ENCODE data around the gene KLF3. TPM values are rescaled to one million over a fixed set of nuclear protein-coding genes. Genes with fewer than 3 reads are reported as not detected.

The KLF3 gene
- total and polyA plus RNA-seq, 2 experiments from 2014 or later = 13.8 to 14.7 TPM

DNA sequence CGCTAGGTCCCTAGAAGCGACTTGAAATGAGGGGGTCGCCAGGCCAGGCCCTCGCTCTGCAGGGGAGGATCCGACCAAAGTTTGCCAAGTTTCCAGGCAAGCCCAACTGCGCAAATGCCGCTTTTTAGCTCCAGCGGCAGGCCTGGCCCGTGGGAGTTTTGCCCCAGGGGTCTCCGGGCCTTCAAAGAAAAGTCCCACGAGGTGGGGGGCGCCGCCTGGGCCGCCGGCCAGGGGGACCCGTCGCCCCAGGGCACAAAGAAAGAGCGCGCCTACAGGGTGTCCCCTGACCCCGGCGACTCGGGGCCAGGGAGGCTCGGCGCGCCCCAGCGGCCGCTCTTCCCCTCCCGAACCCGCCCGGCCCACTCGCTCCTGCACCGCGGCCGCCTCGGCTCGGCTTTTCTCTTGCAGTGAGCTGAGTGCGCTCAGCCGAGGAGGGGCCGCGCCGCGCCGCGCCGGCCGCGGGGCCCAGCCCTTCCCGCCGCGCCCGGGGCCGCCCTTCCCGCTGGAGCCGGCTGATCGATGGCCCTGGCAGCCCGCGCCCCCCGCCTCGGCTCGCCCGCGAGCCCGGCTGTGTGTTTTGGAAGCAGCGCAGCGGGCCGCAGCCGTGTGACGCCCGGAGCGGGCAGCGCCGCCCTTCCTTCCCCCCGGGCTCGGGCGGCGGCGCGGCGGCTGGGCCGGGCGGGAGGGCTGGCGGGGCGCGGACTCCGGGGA is 754 bp upstream of the KLF3 start:
- Histone ChIP-seq H3K4me3 (peak overlapping the region; percentile 79), H3K27ac (peak overlapping the region; percentile 92), H3K27me3 (replicated peaks; ENCODE audit: insufficient read depth) (no peaks in the 10 kb centered on the region), H3K9ac (peak overlapping the region; percentile 98), H3K9me2 (ENCODE audit: insufficient read depth) (no peaks in the 10 kb centered on the region), H3F3A (ENCODE audit: insufficient read depth) (peaks cover 35% of the 10 kb centered on the region), H3K36me3 (ENCODE audit: low read depth) (no peaks in the 10 kb centered on the region), H3K4me1 (ENCODE audit: insufficient read depth) (peaks cover 21% of the 10 kb centered on the region), H4K20me1 (ENCODE audit: insufficient read depth) (no peaks in the 10 kb centered on the region), H3K4me2 (ENCODE audit: unreplicated experiment) (peak overlapping the region; percentile 87), H3K9me3 (ENCODE audit: low read depth) (no peaks in the 10 kb centered on the region), H3K79me2 (ENCODE audit: insufficient read depth) (peaks cover 51% of the 10 kb centered on the region), H2AFZ (peak overlapping the region; percentile 71)
- TF ChIP-seq EZH2phosphoT487 (IDR thresholded peaks at IDR 0.05; ENCODE audit: insufficient read depth, low read depth) (no peak), EZH2 (IDR thresholded peaks at IDR 0.05; ENCODE audit: insufficient read depth, poor library complexity, severe bottlenecking) (no peak)
- peak; percentile 60 for DNase-seq
- in situ Hi-C loops (cut with MboI) = no loop called here
- 1% methylated on average over 12 to 72 of the region's 85 CpGs for WGBS, 2 experiments (ENCODE audit: low coverage in 1 of 2, low lambda C conversion rate in 2 of 2, missing lambda C conversion rate in 2 of 2)

DNA sequence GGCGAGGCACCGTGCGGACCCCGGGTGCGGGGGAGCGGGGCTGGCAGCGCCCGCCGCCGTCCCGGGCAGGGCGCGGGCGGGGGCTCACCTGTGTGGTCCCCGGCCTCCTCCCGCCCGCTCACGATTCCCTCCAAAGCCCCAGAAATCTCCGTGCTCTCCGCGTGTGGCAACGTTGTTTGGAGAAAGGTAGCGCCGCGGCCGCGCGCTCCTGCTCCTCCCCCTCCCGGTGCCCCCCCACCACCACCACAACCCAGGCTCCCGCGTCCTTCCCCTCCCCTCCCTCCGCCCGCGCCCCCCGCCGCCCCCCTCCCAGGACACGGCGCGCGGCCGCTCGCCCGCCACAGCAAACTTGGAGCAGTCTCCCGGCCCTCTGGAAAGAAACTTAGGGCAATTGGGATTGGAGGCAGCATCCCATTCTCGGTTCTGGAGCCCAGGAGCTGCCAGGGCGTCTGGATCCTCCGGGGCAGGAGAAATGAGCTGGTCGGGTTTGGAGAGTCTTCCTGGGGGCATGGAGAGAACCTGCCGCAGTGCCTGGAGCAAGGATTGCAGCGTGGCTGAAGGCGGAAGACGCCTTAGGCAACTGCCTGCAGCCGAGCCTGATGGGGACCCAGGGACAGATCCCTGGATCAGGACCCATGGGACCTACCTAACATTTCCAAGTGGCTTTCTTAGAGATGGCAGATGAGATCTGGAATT is 855 bp downstream of the KLF3 start:
- TF ChIP-seq EZH2 (IDR thresholded peaks at IDR 0.05; ENCODE audit: insufficient read depth, poor library complexity, severe bottlenecking) = no peak
- no peak for TF ChIP-seq EZH2phosphoT487 (IDR thresholded peaks at IDR 0.05; ENCODE audit: insufficient read depth, low read depth)
- peak overlapping the region; percentile 97 for H3K27ac ChIP-seq
- H3K9ac ChIP-seq = peak overlapping the region; percentile 99
- H3K4me2 ChIP-seq (ENCODE audit: unreplicated experiment) = peak overlapping the region; percentile 96
- no peaks in the 10 kb centered on the region for H3K36me3 ChIP-seq (ENCODE audit: low read depth)
- H3K4me3 ChIP-seq = peak overlapping the region; percentile 84
- in situ Hi-C loops (cut with MboI) = no loop called here
- peaks cover 67% of the 10 kb centered on the region for H3K79me2 ChIP-seq (ENCODE audit: insufficient read depth)
- H3K27me3 ChIP-seq (replicated peaks; ENCODE audit: insufficient read depth) = no peaks in the 10 kb centered on the region
- no peak overlapping the region; the same call in 1 of the 2 replicates for H2AFZ ChIP-seq
- no peaks in the 10 kb centered on the region for H3K9me3 ChIP-seq (ENCODE audit: low read depth)
- WGBS, 2 experiments (ENCODE audit: low coverage in 1 of 2, low lambda C conversion rate in 2 of 2, missing lambda C conversion rate in 2 of 2) = 0 to 1% methylated on average over 9 to 53 of the region's 53 CpGs
- peaks cover 34% of the 10 kb centered on the region for H3K4me1 ChIP-seq (ENCODE audit: insufficient read depth)
- H3F3A ChIP-seq (ENCODE audit: insufficient read depth) = peaks cover 38% of the 10 kb centered on the region
- H4K20me1 ChIP-seq (ENCODE audit: insufficient read depth) = no peaks in the 10 kb centered on the region
- no peaks in the 10 kb centered on the region for H3K9me2 ChIP-seq (ENCODE audit: insufficient read depth)
- DNase-seq = peak; percentile 73

GRCh38 chr4:38665551-38666411 is 1.8 kb downstream of the KLF3 start:
- Histone ChIP-seq H3K4me3 (peak overlapping the region; percentile 84), H4K20me1 (ENCODE audit: insufficient read depth) (no peaks in the 10 kb centered on the region), H3K9me3 (ENCODE audit: low read depth) (no peaks in the 10 kb centered on the region), H2AFZ (no peak overlapping the region), H3F3A (ENCODE audit: insufficient read depth) (peaks cover 38% of the 10 kb centered on the region), H3K27me3 (replicated peaks; ENCODE audit: insufficient read depth) (no peaks in the 10 kb centered on the region), H3K4me1 (ENCODE audit: insufficient read depth) (peaks cover 43% of the 10 kb centered on the region), H3K36me3 (ENCODE audit: low read depth) (no peaks in the 10 kb centered on the region), H3K27ac (peak overlapping the region; percentile 97), H3K4me2 (ENCODE audit: unreplicated experiment) (peak overlapping the region; percentile 96), H3K9me2 (ENCODE audit: insufficient read depth) (no peaks in the 10 kb centered on the region), H3K9ac (peak overlapping the region; percentile 99), H3K79me2 (ENCODE audit: insufficient read depth) (peaks cover 77% of the 10 kb centered on the region)
- 1% methylated on average over 5 of the region's 5 CpGs for WGBS, 2 experiments (ENCODE audit: low coverage in 1 of 2, low lambda C conversion rate in 2 of 2, missing lambda C conversion rate in 2 of 2)
- TF ChIP-seq EZH2 (IDR thresholded peaks at IDR 0.05; ENCODE audit: insufficient read depth, poor library complexity, severe bottlenecking) (no peak), EZH2phosphoT487 (IDR thresholded peaks at IDR 0.05; ENCODE audit: insufficient read depth, low read depth) (no peak)
- in situ Hi-C loops (cut with MboI) = no loop called here
- DNase-seq = no peak

DNA sequence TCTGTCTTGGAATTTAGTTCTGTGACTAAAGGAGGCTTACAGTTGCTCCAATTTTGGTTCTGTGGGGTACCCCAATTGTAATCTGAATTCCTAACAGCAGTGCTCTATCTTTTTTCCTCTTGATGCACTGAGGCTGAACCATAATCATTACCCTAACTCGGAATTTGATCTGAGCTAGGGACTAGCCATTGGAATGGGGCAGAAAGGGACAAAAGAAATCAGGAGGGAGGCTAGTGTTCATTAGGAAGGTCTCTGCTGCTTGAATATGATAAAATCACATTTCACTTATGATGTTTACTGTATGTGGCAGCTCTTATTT is 2.7 kb downstream of the KLF3 start:
- Histone ChIP-seq H3K4me3 (peak overlapping the region; percentile 84), H3K79me2 (ENCODE audit: insufficient read depth) (peaks cover 86% of the 10 kb centered on the region), H3K9ac (peak overlapping the region; percentile 99), H3K27me3 (replicated peaks; ENCODE audit: insufficient read depth) (no peaks in the 10 kb centered on the region), H3K36me3 (ENCODE audit: low read depth) (no peaks in the 10 kb centered on the region), H3K4me2 (ENCODE audit: unreplicated experiment) (peak overlapping the region; percentile 96), H3K27ac (peak overlapping the region; percentile 97), H4K20me1 (ENCODE audit: insufficient read depth) (no peaks in the 10 kb centered on the region), H2AFZ (no peak overlapping the region), H3K4me1 (ENCODE audit: insufficient read depth) (peaks cover 52% of the 10 kb centered on the region), H3F3A (ENCODE audit: insufficient read depth) (peaks cover 38% of the 10 kb centered on the region), H3K9me3 (ENCODE audit: low read depth) (no peaks in the 10 kb centered on the region), H3K9me2 (ENCODE audit: insufficient read depth) (no peaks in the 10 kb centered on the region)
- TF ChIP-seq EZH2phosphoT487 (IDR thresholded peaks at IDR 0.05; ENCODE audit: insufficient read depth, low read depth) = no peak
- TF ChIP-seq EZH2 (IDR thresholded peaks at IDR 0.05; ENCODE audit: insufficient read depth, poor library complexity, severe bottlenecking) = no peak
- no peak for DNase-seq
- 0% methylated on average over 1 of the region's 1 CpG for whole genome bisulfite sequencing, 2 experiments (ENCODE audit: low coverage in 1 of 2, low lambda C conversion rate in 2 of 2, missing lambda C conversion rate in 2 of 2)
- in situ Hi-C loops (cut with MboI) = no loop called here
